DMS53 treated with DMSO at 0.1 percent for 48 hours (cell line): ENCODE measurements around the gene ZCCHC24.
"Not testable (repeated sequence)": the region's sequence is repeated elsewhere in the genome, so short reads cannot be mapped to it uniquely, and the experiment has no call there.

Source experiments
- DNase-seq: peaks from one replicate; lab custom pipeline; 2025; ENCODE audit not compliant: unreplicated experiment; lab: John Stamatoyannopoulos, UW

ZCCHC24 gene

DNA sequence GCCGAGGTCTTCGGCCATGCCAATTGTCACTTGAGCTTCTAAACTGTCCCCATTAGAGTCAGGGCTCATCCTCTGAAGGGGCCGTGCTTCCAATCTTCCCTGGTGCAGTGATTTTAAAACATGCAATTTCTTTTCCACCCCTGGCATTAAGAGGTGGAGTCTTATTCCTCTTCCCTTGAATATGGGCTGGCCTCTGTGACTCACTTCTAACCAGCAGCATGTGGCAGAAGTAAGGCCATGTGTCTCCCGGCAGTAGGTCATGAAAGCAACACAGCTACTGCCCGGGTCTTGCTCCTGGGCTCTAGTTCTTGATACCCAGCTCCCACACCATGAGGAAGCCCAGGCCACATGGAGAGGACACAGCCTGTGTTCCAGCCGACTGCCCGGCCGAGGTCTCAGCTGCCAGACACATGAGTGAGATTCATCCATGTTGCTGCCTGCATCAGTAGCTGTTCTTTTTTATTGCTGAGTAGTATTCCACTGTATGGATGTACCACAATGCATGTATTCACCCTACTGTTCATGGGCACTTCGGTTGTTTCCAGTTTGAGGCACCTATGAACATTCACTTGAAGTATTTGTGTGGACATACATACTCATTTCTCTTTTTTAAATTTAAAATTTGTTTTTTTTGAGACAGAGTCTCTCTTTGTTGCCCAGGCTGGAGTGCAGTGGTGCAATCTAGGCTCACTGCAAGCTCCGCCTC lies 112.7 kb downstream of the ZCCHC24 start:
- not testable (repeated sequence) for DNase-seq
